ENCODE results near the gene ATG13. TPM values are rescaled to one million over a fixed set of nuclear protein-coding genes. Genes with fewer than 3 reads are reported as not detected.

ATG13 gene
- total RNA-seq, 2 donors from 2014 or later = 58.3 to 61.3 TPM

GRCh38 chr11:46663277-46663940 is 46.1 kb downstream of the ATG13 start:
- no peak for DNase-seq
- H3K9ac ChIP-seq (ENCODE audit: low read depth in 2 of 2, low read length in 2 of 2) = no peak overlapping the region
- H3K4me3 ChIP-seq = no peak overlapping the region
- no peak for TF ChIP-seq CTCF (IDR thresholded peaks at IDR 0.05)
- H3K27me3 ChIP-seq = no peaks in the 10 kb centered on the region
- H3K36me3 ChIP-seq = peaks cover 8% of the 10 kb centered on the region
- intact Hi-C loops (cut with DNase I) = no loop called here
- no peaks in the 10 kb centered on the region for H3K4me1 ChIP-seq
- no peak overlapping the region for H3K27ac ChIP-seq
- no peaks in the 10 kb centered on the region for H3K9me3 ChIP-seq

GRCh38 chr11:46664612-46665011 is 47.3 kb downstream of the ATG13 start:
- H3K27ac ChIP-seq = no peak overlapping the region
- H3K4me1 ChIP-seq = no peaks in the 10 kb centered on the region
- H3K4me3 ChIP-seq = no peak overlapping the region
- intact Hi-C loops (cut with DNase I) = no loop called here
- peaks cover 4% of the 10 kb centered on the region for H3K36me3 ChIP-seq
- H3K9me3 ChIP-seq = no peaks in the 10 kb centered on the region
- H3K27me3 ChIP-seq = no peaks in the 10 kb centered on the region
- no peak overlapping the region for H3K9ac ChIP-seq (ENCODE audit: low read depth in 2 of 2, low read length in 2 of 2)
- TF ChIP-seq CTCF (IDR thresholded peaks at IDR 0.05) = no peak
- no peak for DNase-seq

- H3K4me3 ChIP-seq = no peak overlapping the region
- intact Hi-C loops (cut with DNase I) = no loop called here
- no peak overlapping the region for H3K27ac ChIP-seq
- no peak for DNase-seq
- H3K9ac ChIP-seq (ENCODE audit: low read depth in 2 of 2, low read length in 2 of 2) = no peak overlapping the region
- H3K27me3 ChIP-seq = no peaks in the 10 kb centered on the region
- no peaks in the 10 kb centered on the region for H3K36me3 ChIP-seq
- no peak for TF ChIP-seq CTCF (IDR thresholded peaks at IDR 0.05)
- H3K4me1 ChIP-seq = no peaks in the 10 kb centered on the region
- no peaks in the 10 kb centered on the region for H3K9me3 ChIP-seq
Observed at GRCh38 chr11:46665356-46665755, 48.0 kb downstream of the ATG13 start.

GRCh38 chr11:46666516-46666915 is 49.2 kb downstream of the ATG13 start:
- no peaks in the 10 kb centered on the region for H3K4me1 ChIP-seq
- intact Hi-C loops (cut with DNase I) = no loop called here
- no peak overlapping the region for H3K9ac ChIP-seq (ENCODE audit: low read depth in 2 of 2, low read length in 2 of 2)
- no peak overlapping the region for H3K4me3 ChIP-seq
- no peak for TF ChIP-seq CTCF (IDR thresholded peaks at IDR 0.05)
- no peak overlapping the region for H3K27ac ChIP-seq
- no peaks in the 10 kb centered on the region for H3K9me3 ChIP-seq
- DNase-seq = no peak
- H3K27me3 ChIP-seq = no peaks in the 10 kb centered on the region
- no peaks in the 10 kb centered on the region for H3K36me3 ChIP-seq

- H3K4me3 ChIP-seq = no peak overlapping the region
- no peak overlapping the region for H3K27ac ChIP-seq
- H3K4me1 ChIP-seq = no peaks in the 10 kb centered on the region
- no peaks in the 10 kb centered on the region for H3K27me3 ChIP-seq
- intact Hi-C loops (cut with DNase I) = no loop called here
- no peaks in the 10 kb centered on the region for H3K9me3 ChIP-seq
- H3K36me3 ChIP-seq = no peaks in the 10 kb centered on the region
- no peak for TF ChIP-seq CTCF (IDR thresholded peaks at IDR 0.05)
- no peak overlapping the region for H3K9ac ChIP-seq (ENCODE audit: low read depth in 2 of 2, low read length in 2 of 2)
- DNase-seq = no peak
Observed at GRCh38 chr11:46667043-46667481, 49.7 kb downstream of the ATG13 start.

Data from colonic mucosa (tissue), 4 donors.